Jurkat, Clone E6-1 (cell line): Measurements from ENCODE around the gene VGLL3.
"Not testable (repeated sequence)": the region's sequence is repeated elsewhere in the genome, so short reads cannot be mapped to it uniquely, and the experiment has no call there.

ENCODE experiments used
- DNase-seq: peaks from one replicate; pipeline ENCODE4 v3.0.0-alpha.2; 2011; ENCODE audit warnings: low read depth, low spot score
- H3K4me3 ChIP-seq: 2 replicates; pipeline ENCODE4 v1.5.1; 2011; ENCODE audit warnings: mild to moderate bottlenecking, low read length, control low read depth, moderate library complexity

VGLL3 gene

GRCh38 chr3:86991482-86991815, 500 bp upstream of the VGLL3 start:
- no peak for DNase-seq
- H3K4me3 ChIP-seq: peak overlapping the region; percentile 39

- peak overlapping the region; percentile 39 for H3K4me3 ChIP-seq
Observed at GRCh38 chr3:86990012-86990733, 776 bp downstream of the VGLL3 start.

GRCh38 chr3:86989611-86990010, 1.3 kb downstream of the VGLL3 start:
- no peak for DNase-seq
- H3K4me3 ChIP-seq: no peak overlapping the region

More at GRCh38 chr3:86990012-86990733, 776 bp downstream of the VGLL3 start:
- DNase-seq: no peak

GRCh38 chr3:86989006-86989405, 1.9 kb downstream of the VGLL3 start:
- no peak overlapping the region for H3K4me3 ChIP-seq
- no peak for DNase-seq

- no peak overlapping the region for H3K4me3 ChIP-seq
- DNase-seq: no peak
Observed at GRCh38 chr3:86988235-86988634, 2.7 kb downstream of the VGLL3 start.

GRCh38 chr3:86987421-86987715, 3.6 kb downstream of the VGLL3 start:
- no peak overlapping the region for H3K4me3 ChIP-seq

GRCh38 chr3:86986671-86987420, 4.1 kb downstream of the VGLL3 start:
- no peak for DNase-seq

More at GRCh38 chr3:86987421-86987715, 3.6 kb downstream of the VGLL3 start:
- no peak for DNase-seq

GRCh38 chr3:86985181-86985826, 5.6 kb downstream of the VGLL3 start:
- no peak for DNase-seq
- no peak overlapping the region for H3K4me3 ChIP-seq

More at GRCh38 chr3:86986671-86987420, 4.1 kb downstream of the VGLL3 start:
- H3K4me3 ChIP-seq: no peak overlapping the region

GRCh38 chr3:86984271-86984670, 6.7 kb downstream of the VGLL3 start:
- H3K4me3 ChIP-seq: no peak overlapping the region
- DNase-seq: no peak

- H3K4me3 ChIP-seq: no peak overlapping the region
- no peak for DNase-seq
Observed at GRCh38 chr3:86982883-86983282, 8.1 kb downstream of the VGLL3 start.

- no peak for DNase-seq
- no peak overlapping the region for H3K4me3 ChIP-seq
Observed at GRCh38 chr3:86978111-86978551, 12.8 kb downstream of the VGLL3 start.

GRCh38 chr3:86976219-86976618, 14.7 kb downstream of the VGLL3 start:
- DNase-seq: no peak
- no peak overlapping the region for H3K4me3 ChIP-seq

- not testable (repeated sequence) for H3K4me3 ChIP-seq, DNase-seq
Observed at GRCh38 chr3:86974177-86974576, 16.8 kb downstream of the VGLL3 start.

GRCh38 chr3:86973440-86973839, 17.5 kb downstream of the VGLL3 start:
- H3K4me3 ChIP-seq: no peak overlapping the region
- DNase-seq: no peak

- DNase-seq: peak; percentile 28
- no peak overlapping the region for H3K4me3 ChIP-seq
Observed at GRCh38 chr3:86969500-86970189, 21.3 kb downstream of the VGLL3 start.

GRCh38 chr3:86968244-86968932, 22.6 kb downstream of the VGLL3 start:
- no peak for DNase-seq
- H3K4me3 ChIP-seq: no peak overlapping the region

- H3K4me3 ChIP-seq: no peak overlapping the region
- DNase-seq: no peak
Observed at GRCh38 chr3:86967062-86967461, 23.9 kb downstream of the VGLL3 start.

GRCh38 chr3:86965166-86965565, 25.8 kb downstream of the VGLL3 start:
- DNase-seq: no peak
- no peak overlapping the region for H3K4me3 ChIP-seq

- H3K4me3 ChIP-seq: no peak overlapping the region
- DNase-seq: no peak
Observed at GRCh38 chr3:86963611-86964010, 27.3 kb downstream of the VGLL3 start.
